Neural cell (in vitro differentiated cells): ENCODE data around the gene SOX18.

Experiments used
- EP300 ChIP-seq: fragments of 450-650 bp; conservative IDR thresholded peaks from 2 replicates; pipeline ENCODE4 v1.6.1; 2014; ENCODE audit warnings: antibody characterized with exemption, mild to moderate bottlenecking, moderate library complexity; ENCODE audit not compliant: poor library complexity, severe bottlenecking
- EZH2 ChIP-seq: fragments of 200-600, 300-800 bp; shearing (Covaris generic), sonication (generic); IDR thresholded peaks from 2 replicates; pipeline ENCODE4 v1.6.1; 2014; ENCODE audit warnings: antibody characterized with exemption, low read length, borderline replicate concordance, mild to moderate bottlenecking; ENCODE audit not compliant: insufficient read depth, poor library complexity, severe bottlenecking
- MXI1 ChIP-seq: fragments of 450-650 bp; conservative IDR thresholded peaks from 2 replicates; pipeline ENCODE4 v1.6.1; 2014; ENCODE audit warnings: antibody characterized with exemption, mild to moderate bottlenecking; ENCODE audit not compliant: poor library complexity, severe bottlenecking
- POLR2AphosphoS5 ChIP-seq: IDR thresholded peaks from 2 replicates; pipeline ENCODE4 v1.6.1; 2012
- RAD21 ChIP-seq: fragments of 450-650 bp; conservative IDR thresholded peaks from 2 replicates; pipeline ENCODE4 v1.6.1; 2014; ENCODE audit warnings: antibody characterized with exemption, mild to moderate bottlenecking, moderate library complexity
- SMC3 ChIP-seq: fragments of 450-650 bp; conservative IDR thresholded peaks from 2 replicates; pipeline ENCODE4 v1.6.1; 2014; ENCODE audit warnings: antibody characterized with exemption, mild to moderate bottlenecking, moderate library complexity; ENCODE audit not compliant: poor library complexity
- TAF1 ChIP-seq: IDR thresholded peaks from 2 replicates; pipeline ENCODE4 v1.6.1; 2012; ENCODE audit warnings: low read depth
- TF ChIP-seq, protein P1 (sequence below): fragments of 450-650 bp; IDR thresholded peaks from 2 replicates; pipeline ENCODE4 v1.5.1; 2014; ENCODE audit warnings: antibody characterized with exemption, mild to moderate bottlenecking, moderate library complexity; ENCODE audit not compliant: poor library complexity, severe bottlenecking
- TF ChIP-seq, protein P2 (sequence below): IDR thresholded peaks from 2 replicates; pipeline ENCODE4 v1.6.1; 2012; ENCODE audit warnings: borderline replicate concordance

DNA sequence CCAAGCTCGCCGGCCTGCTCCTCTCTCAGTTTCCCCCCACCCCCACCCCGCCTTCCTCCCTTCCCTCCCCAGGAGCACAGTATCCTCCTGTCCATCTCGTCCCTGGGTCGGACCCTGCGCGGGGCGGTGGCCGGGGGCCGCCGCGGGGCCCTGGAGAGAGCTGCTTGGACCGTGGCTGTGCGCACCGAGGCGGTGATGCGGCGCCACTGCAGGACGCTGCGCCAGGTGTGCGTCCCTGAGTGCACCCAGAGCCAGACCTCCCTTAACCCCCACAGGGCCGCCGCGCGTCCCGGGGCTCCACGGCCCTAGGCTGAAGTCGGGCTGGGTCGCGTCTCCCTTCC is 11.2 kb downstream of the SOX18 start:
- TF ChIP-seq, protein P1, sequence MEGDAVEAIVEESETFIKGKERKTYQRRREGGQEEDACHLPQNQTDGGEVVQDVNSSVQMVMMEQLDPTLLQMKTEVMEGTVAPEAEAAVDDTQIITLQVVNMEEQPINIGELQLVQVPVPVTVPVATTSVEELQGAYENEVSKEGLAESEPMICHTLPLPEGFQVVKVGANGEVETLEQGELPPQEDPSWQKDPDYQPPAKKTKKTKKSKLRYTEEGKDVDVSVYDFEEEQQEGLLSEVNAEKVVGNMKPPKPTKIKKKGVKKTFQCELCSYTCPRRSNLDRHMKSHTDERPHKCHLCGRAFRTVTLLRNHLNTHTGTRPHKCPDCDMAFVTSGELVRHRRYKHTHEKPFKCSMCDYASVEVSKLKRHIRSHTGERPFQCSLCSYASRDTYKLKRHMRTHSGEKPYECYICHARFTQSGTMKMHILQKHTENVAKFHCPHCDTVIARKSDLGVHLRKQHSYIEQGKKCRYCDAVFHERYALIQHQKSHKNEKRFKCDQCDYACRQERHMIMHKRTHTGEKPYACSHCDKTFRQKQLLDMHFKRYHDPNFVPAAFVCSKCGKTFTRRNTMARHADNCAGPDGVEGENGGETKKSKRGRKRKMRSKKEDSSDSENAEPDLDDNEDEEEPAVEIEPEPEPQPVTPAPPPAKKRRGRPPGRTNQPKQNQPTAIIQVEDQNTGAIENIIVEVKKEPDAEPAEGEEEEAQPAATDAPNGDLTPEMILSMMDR: no peak
- no peak for TF ChIP-seq RAD21
- no peak for TF ChIP-seq TAF1
- TF ChIP-seq POLR2AphosphoS5: no peak
- TF ChIP-seq EP300: no peak
- TF ChIP-seq, protein P2, sequence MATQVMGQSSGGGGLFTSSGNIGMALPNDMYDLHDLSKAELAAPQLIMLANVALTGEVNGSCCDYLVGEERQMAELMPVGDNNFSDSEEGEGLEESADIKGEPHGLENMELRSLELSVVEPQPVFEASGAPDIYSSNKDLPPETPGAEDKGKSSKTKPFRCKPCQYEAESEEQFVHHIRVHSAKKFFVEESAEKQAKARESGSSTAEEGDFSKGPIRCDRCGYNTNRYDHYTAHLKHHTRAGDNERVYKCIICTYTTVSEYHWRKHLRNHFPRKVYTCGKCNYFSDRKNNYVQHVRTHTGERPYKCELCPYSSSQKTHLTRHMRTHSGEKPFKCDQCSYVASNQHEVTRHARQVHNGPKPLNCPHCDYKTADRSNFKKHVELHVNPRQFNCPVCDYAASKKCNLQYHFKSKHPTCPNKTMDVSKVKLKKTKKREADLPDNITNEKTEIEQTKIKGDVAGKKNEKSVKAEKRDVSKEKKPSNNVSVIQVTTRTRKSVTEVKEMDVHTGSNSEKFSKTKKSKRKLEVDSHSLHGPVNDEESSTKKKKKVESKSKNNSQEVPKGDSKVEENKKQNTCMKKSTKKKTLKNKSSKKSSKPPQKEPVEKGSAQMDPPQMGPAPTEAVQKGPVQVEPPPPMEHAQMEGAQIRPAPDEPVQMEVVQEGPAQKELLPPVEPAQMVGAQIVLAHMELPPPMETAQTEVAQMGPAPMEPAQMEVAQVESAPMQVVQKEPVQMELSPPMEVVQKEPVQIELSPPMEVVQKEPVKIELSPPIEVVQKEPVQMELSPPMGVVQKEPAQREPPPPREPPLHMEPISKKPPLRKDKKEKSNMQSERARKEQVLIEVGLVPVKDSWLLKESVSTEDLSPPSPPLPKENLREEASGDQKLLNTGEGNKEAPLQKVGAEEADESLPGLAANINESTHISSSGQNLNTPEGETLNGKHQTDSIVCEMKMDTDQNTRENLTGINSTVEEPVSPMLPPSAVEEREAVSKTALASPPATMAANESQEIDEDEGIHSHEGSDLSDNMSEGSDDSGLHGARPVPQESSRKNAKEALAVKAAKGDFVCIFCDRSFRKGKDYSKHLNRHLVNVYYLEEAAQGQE: no peak
- TF ChIP-seq EZH2: peak; percentile 73
- no peak for TF ChIP-seq SMC3
- TF ChIP-seq MXI1: no peak
